SK-N-SH (cell line): Measurements from ENCODE around the gene TCL1B.

ENCODE experiments used
- EZH2phosphoT487 ChIP-seq: fragments of 200-600 bp; sonication (generic); IDR thresholded peaks from 2 replicates; pipeline ENCODE4 v1.6.1; 2017; ENCODE audit warnings: low read depth, mixed run types, mild to moderate bottlenecking, antibody characterized with exemption, moderate library complexity, borderline replicate concordance
- FOSL2 ChIP-seq: IDR thresholded peaks from 2 replicates; pipeline ENCODE4 v1.4.0; 2012; ENCODE audit warnings: low read depth, mild to moderate bottlenecking, moderate library complexity, borderline replicate concordance
- GABPA ChIP-seq: IDR thresholded peaks from 2 replicates; pipeline ENCODE4 v1.4.0; 2012; ENCODE audit warnings: low read depth, mild to moderate bottlenecking
- JUND ChIP-seq: IDR thresholded peaks from 2 replicates; pipeline ENCODE4 v1.4.0; 2012
- POLR2AphosphoS5 ChIP-seq: IDR thresholded peaks from 2 replicates; pipeline ENCODE4 v1.6.1; 2012; ENCODE audit warnings: low read depth, low read length
- RXRA ChIP-seq: IDR thresholded peaks from 2 replicates; pipeline ENCODE4 v1.4.0; 2012; ENCODE audit warnings: low read depth, mild to moderate bottlenecking, borderline replicate concordance
- TAF1 ChIP-seq: IDR thresholded peaks from 2 replicates; pipeline ENCODE4 v1.6.1; 2012; ENCODE audit warnings: low read depth, mild to moderate bottlenecking, low read length, moderate library complexity, borderline replicate concordance
- TCF12 ChIP-seq: IDR thresholded peaks from 2 replicates; pipeline ENCODE4 v1.4.0; 2012
- TF ChIP-seq, protein P1 (sequence below): IDR thresholded peaks from 2 replicates; pipeline ENCODE4 v1.6.1; 2012; ENCODE audit warnings: mild to moderate bottlenecking, low read depth, low read length, moderate library complexity
- TF ChIP-seq, protein P2 (sequence below): fragments of 200-600 bp; sonication (generic); IDR thresholded peaks from 2 replicates; pipeline ENCODE4 v1.6.1; 2017; ENCODE audit warnings: antibody characterized with exemption, mild to moderate bottlenecking, moderate library complexity
- TF ChIP-seq, protein P3 (sequence below): IDR thresholded peaks from 2 replicates; pipeline ENCODE4 v1.4.0; 2012; ENCODE audit warnings: low read depth, borderline replicate concordance
- TF ChIP-seq, protein P4 (sequence below): IDR thresholded peaks from 2 replicates; pipeline ENCODE4 v1.4.0; 2012; ENCODE audit warnings: low read depth, borderline replicate concordance

DNA sequence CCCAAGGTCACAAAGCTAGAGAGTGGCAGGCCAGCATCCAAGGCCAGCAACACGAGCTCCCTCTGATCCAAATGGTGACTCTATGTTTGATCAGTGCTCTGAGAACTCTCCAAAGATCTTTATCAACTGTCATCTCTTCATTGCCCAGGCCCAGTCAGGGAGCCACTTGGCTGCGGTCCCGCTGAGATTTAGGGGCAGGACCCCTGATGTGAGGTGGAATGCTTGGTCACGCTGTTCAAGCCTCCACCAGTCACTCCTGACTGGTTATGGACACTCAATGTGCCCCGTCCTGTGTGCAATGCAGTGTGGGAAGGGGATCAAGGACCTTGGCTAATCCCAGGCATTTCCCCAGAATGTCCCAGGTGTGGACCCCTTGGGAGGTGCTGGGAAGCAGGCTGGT lies 19.8 kb upstream of the TCL1B start:
- TF ChIP-seq, protein P1, sequence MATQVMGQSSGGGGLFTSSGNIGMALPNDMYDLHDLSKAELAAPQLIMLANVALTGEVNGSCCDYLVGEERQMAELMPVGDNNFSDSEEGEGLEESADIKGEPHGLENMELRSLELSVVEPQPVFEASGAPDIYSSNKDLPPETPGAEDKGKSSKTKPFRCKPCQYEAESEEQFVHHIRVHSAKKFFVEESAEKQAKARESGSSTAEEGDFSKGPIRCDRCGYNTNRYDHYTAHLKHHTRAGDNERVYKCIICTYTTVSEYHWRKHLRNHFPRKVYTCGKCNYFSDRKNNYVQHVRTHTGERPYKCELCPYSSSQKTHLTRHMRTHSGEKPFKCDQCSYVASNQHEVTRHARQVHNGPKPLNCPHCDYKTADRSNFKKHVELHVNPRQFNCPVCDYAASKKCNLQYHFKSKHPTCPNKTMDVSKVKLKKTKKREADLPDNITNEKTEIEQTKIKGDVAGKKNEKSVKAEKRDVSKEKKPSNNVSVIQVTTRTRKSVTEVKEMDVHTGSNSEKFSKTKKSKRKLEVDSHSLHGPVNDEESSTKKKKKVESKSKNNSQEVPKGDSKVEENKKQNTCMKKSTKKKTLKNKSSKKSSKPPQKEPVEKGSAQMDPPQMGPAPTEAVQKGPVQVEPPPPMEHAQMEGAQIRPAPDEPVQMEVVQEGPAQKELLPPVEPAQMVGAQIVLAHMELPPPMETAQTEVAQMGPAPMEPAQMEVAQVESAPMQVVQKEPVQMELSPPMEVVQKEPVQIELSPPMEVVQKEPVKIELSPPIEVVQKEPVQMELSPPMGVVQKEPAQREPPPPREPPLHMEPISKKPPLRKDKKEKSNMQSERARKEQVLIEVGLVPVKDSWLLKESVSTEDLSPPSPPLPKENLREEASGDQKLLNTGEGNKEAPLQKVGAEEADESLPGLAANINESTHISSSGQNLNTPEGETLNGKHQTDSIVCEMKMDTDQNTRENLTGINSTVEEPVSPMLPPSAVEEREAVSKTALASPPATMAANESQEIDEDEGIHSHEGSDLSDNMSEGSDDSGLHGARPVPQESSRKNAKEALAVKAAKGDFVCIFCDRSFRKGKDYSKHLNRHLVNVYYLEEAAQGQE: no peak
- TF ChIP-seq RXRA (no peak), GABPA (no peak), TAF1 (no peak), EZH2phosphoT487 (no peak), FOSL2 (no peak), JUND (no peak), TCF12 (no peak), POLR2AphosphoS5 (no peak)
- TF ChIP-seq, protein P2, sequence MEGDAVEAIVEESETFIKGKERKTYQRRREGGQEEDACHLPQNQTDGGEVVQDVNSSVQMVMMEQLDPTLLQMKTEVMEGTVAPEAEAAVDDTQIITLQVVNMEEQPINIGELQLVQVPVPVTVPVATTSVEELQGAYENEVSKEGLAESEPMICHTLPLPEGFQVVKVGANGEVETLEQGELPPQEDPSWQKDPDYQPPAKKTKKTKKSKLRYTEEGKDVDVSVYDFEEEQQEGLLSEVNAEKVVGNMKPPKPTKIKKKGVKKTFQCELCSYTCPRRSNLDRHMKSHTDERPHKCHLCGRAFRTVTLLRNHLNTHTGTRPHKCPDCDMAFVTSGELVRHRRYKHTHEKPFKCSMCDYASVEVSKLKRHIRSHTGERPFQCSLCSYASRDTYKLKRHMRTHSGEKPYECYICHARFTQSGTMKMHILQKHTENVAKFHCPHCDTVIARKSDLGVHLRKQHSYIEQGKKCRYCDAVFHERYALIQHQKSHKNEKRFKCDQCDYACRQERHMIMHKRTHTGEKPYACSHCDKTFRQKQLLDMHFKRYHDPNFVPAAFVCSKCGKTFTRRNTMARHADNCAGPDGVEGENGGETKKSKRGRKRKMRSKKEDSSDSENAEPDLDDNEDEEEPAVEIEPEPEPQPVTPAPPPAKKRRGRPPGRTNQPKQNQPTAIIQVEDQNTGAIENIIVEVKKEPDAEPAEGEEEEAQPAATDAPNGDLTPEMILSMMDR: no peak
- TF ChIP-seq, protein P3, sequence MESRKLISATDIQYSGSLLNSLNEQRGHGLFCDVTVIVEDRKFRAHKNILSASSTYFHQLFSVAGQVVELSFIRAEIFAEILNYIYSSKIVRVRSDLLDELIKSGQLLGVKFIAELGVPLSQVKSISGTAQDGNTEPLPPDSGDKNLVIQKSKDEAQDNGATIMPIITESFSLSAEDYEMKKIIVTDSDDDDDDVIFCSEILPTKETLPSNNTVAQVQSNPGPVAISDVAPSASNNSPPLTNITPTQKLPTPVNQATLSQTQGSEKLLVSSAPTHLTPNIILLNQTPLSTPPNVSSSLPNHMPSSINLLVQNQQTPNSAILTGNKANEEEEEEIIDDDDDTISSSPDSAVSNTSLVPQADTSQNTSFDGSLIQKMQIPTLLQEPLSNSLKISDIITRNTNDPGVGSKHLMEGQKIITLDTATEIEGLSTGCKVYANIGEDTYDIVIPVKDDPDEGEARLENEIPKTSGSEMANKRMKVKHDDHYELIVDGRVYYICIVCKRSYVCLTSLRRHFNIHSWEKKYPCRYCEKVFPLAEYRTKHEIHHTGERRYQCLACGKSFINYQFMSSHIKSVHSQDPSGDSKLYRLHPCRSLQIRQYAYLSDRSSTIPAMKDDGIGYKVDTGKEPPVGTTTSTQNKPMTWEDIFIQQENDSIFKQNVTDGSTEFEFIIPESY: no peak
- TF ChIP-seq, protein P4, sequence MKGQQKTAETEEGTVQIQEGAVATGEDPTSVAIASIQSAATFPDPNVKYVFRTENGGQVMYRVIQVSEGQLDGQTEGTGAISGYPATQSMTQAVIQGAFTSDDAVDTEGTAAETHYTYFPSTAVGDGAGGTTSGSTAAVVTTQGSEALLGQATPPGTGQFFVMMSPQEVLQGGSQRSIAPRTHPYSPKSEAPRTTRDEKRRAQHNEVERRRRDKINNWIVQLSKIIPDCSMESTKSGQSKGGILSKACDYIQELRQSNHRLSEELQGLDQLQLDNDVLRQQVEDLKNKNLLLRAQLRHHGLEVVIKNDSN: no peak
